Ishikawa (cell line): ENCODE measurements around the gene HRAS.
A peak's percentile ranks its signal among the peaks of the same experiment; 100 is the strongest.

Experiments
- CEBPB ChIP-seq: IDR thresholded peaks from 2 replicates; pipeline ENCODE4 v1.6.1; 2012
- CREB1 ChIP-seq: IDR thresholded peaks from 2 replicates; pipeline ENCODE4 v1.6.1; 2012; ENCODE audit warnings: low read depth
- EP300 ChIP-seq: IDR thresholded peaks from 2 replicates; pipeline ENCODE4 v1.6.1; 2012; ENCODE audit warnings: borderline replicate concordance
- FOXM1 ChIP-seq: IDR thresholded peaks from 2 replicates; pipeline ENCODE4 v1.6.1; 2012; ENCODE audit warnings: low read depth, borderline replicate concordance
- MAX ChIP-seq: IDR thresholded peaks from 2 replicates; pipeline ENCODE4 v1.6.1; 2012
- NFIC ChIP-seq: IDR thresholded peaks from 2 replicates; pipeline ENCODE4 v1.6.1; 2012
- RAD21 ChIP-seq: IDR thresholded peaks from 2 replicates; pipeline ENCODE4 v1.6.1; 2012; ENCODE audit warnings: low read depth
- REST ChIP-seq: IDR thresholded peaks from 2 replicates; pipeline ENCODE4 v1.6.1; 2012; ENCODE audit warnings: low read depth, mild to moderate bottlenecking
- TCF12 ChIP-seq: IDR thresholded peaks from 2 replicates; pipeline ENCODE4 v1.6.1; 2012; ENCODE audit warnings: low read depth
- TEAD4 ChIP-seq: IDR thresholded peaks from 2 replicates; pipeline ENCODE4 v1.6.1; 2012
- USF1 ChIP-seq: IDR thresholded peaks from 2 replicates; pipeline ENCODE4 v1.6.1; 2012
- YY1 ChIP-seq: IDR thresholded peaks from 2 replicates; pipeline ENCODE4 v1.6.1; 2012; ENCODE audit warnings: low read depth

GRCh38 chr11:550021-550745, 14.8 kb upstream of the HRAS start:
- TF ChIP-seq EP300 (peak; percentile 45; the same call in 1 of the 2 replicates), REST (no peak), YY1 (no peak), FOXM1 (no peak), RAD21 (no peak), TEAD4 (no peak), NFIC (peak; percentile 75), USF1 (no peak), CEBPB (no peak), MAX (no peak; the same call in 1 of the 2 replicates), TCF12 (peak; percentile 84), CREB1 (no peak)
